GM18508 (cell line): ENCODE results near the gene CSRNP3.
"Not testable (repeated sequence)": the region's sequence is repeated elsewhere in the genome, so short reads cannot be mapped to it uniquely, and the experiment has no call there.

Experiments
- ATAC-seq: cut with Tn5 transposase; IDR thresholded peaks from one replicate; pipeline ENCODE4 v1.9.1; 2021; ENCODE audit warnings: moderate number of reproducible peaks; ENCODE audit not compliant: insufficient read depth, unreplicated experiment

The CSRNP3 gene

GRCh38 chr2:165666073-165666472 lies 196.6 kb downstream of the CSRNP3 start:
- not testable (repeated sequence) for ATAC-seq

- ATAC-seq: no peak
Observed at GRCh38 chr2:165666605-165667004, 197.1 kb downstream of the CSRNP3 start.

- ATAC-seq: no peak
Observed at GRCh38 chr2:165667375-165667774, 197.9 kb downstream of the CSRNP3 start.

DNA sequence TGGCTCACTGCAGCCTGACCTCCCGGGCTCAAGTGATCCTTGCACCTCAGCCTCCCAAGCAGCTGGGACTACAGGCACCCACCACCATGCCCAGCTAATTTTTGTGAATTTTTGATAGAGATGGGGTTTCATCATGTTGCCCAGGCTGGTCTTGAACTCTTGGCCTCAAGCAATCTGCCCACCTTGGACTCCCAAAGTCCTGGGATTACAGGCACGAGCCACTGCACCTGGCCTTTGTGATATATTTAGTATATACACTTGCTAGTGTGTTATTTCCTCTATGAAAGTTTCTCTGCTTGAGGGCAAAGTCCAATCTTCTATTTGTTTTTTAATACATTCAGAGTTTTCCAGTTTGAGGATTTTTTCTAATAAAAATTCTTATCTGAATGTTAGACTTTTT lies 205.3 kb downstream of the CSRNP3 start:
- no peak for ATAC-seq

- no peak for ATAC-seq
Observed at GRCh38 chr2:165675551-165675968, 206.1 kb downstream of the CSRNP3 start.

GRCh38 chr2:165678882-165679281 lies 209.4 kb downstream of the CSRNP3 start:
- ATAC-seq: no peak

DNA sequence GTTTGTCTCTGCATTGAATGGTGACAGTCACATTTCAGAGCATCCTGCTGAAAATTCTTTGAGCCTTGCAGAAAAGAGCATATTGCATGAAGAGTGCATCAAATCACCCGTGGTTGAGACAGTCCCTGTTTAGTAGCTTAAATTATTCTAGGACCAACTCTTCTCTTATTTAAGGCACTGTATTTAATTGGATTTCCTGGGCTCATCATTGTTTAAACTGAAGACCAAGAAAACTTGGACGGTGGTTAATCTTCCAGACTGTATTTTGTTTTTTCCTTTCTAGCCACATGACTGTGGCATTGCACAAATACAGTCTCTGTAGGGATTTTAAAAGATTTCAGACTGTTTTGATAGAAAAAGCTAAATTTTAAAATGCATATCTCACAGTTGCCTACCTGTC lies 210.1 kb downstream of the CSRNP3 start:
- no peak for ATAC-seq

DNA sequence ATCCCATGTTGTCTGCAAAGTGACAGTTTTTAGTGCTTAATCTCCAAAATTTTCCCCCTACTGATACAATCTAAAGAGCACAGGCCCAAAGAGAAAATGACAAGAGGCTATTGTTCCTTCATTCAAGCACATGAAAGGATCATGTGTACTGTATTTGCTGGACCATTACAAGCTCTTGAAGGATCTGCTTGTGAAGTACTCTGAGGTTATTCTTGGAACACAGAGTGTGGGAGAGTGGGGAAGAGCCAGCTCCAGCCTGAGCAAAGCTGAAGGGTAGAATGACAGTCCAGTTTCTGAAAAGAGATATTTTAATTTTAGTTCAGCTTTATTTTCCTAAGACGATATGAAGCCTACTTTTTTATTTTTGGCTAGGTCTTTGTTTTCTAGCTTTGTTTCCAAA lies 212.3 kb downstream of the CSRNP3 start:
- ATAC-seq: no peak

DNA sequence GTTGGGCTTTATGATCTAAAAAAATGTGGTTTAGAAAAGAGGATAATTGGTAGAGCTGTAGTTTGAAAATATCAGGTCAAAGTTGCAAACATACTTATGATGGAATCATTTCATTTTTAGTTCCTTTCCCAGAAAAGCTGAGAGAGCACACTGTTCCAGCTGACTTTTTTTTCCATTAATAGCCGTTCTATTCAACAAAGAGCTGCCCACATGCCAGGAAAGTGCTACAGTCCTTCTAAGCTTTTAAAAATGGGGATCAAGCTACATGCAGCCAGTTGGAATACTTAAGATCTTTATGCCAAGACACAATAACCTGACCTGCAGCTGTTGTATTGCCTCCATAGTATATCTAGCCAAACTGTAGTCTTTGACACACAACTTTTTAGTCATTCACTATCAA lies 213.0 kb downstream of the CSRNP3 start:
- no peak for ATAC-seq

- ATAC-seq: no peak
Observed at GRCh38 chr2:165686800-165687199, 217.3 kb downstream of the CSRNP3 start.

- ATAC-seq: no peak
Observed at GRCh38 chr2:165687426-165688002, 218.0 kb downstream of the CSRNP3 start.

DNA sequence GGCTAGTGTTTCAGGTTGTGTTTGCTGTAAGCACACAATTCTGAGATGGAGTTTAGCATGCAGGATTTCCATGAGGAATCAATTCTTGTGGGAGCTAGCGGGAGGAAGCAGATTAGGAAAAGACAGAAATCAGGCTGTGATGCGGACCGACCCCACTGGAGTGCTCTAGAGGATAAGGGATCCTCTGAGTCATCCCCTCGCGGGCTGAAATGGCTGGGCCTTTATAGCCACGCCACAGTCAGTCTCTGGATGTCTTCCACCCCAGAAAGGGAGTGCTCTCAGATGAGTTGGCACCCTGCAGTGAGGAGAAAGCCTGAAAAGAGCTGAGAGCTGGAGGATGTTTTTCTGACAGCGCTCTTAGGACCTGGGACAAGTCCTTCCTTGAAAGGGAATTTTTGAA lies 222.1 kb downstream of the CSRNP3 start:
- no peak for ATAC-seq

GRCh38 chr2:165692906-165693305 lies 223.4 kb downstream of the CSRNP3 start:
- no peak for ATAC-seq

DNA sequence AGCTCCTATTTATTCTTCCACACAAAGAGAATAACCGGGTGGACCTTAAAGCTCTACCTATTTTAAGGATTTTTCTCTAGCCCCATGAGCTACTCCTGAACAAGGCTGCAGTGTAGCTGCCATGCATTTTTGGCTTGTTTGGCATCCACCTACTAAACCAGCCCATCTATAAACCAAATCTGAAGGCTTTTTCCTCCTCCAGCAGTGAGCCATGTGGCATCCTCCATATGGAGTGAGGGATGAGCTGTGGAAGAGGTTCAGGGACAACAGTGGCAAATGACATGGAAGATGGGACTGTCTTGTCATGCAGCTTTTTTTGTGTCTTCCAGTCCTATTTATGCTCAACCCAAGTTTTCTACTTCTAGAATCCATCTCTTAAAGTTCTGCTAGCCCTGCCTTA lies 224.3 kb downstream of the CSRNP3 start:
- ATAC-seq: no peak

DNA sequence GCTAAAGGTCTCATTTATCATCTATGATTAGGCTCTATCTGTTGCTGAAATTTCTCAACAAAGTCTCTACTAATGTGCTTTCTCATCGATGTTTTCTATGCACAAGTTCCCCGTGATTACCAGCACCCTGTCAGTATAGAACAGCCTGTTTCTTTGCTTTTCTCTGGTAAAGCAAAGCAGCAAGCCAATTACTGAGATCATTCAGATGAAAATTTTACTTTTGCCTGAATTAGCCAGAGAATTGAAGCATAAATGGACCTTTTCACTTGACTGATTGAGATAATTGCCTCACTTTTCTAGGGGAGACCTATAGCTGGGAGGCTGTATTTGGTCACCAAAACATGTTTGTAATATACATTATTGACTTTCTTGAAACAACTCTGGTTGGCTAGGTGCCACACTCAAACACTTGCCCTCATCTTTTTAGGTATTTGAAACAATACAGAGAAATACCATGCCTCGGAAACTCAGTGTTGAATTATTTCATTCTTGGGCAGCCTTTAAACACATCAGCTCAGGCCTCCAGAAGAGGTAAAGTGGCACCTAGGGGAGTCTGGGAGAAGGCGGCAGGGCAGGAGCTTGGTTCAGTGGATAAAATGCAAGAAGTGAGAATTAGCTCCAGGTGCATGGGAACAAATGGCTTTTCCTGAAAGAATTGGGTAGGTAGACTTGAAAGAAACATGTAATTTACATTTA lies 228.4 kb downstream of the CSRNP3 start:
- no peak for ATAC-seq

DNA sequence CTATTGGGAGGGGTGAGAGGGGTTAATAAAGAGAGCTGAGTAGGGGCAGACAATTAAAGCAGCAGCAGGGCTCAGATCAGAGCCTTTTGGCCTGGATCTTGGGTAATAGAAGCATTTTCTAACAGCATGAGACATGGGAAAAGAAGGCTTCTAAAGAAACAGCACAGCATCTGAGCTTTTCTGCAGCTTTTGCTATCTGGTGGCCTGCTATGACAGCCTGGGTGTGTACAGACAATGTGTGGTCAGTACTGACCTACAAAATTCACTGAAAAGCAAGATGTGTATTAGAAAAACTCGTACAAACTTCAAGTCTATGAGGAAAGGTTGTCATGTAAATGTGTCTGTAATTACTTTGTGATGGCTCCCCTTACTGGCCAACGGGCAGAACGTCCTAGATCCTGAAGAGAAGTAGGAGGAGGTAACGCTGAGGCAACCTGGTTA lies 229.0 kb downstream of the CSRNP3 start:
- ATAC-seq: peak; percentile 69

DNA sequence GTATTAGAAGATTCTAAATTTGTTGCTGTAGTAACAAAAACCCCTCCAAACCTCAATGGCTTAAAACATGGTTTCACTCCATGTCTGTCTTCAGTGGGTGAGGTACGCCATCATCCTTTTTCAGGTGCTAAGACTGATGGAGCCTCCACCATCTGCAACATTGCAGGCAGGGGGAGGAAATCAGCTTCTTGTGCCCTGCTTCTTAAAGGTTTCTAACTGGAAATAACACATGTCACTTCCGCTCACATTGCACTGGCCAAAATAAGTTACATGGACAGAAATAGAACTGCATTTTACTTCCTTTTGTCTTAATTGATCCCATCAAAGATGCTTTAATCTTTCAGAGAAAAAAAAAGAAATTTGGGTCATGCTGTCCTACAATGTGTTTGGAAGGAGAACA lies 230.4 kb downstream of the CSRNP3 start:
- ATAC-seq: no peak

DNA sequence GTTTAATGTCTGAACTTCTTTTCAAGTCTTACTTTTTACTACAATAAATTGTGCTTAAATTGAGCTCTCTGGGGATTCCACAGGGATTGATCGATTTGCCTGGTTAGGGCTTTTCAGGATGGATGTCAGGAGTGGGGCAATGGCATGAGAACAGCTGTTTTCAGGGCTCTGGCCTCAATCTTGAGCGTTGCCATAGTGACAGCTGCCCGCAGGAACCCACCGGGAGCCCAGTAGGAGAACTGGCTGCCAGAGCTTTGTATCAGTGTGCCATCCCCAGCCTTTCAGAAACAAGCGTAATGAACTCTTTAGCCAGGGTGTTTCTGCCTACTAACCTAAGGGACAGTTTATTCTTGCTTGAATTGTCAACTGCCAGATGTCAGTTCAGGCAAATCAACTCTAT lies 231.0 kb downstream of the CSRNP3 start:
- ATAC-seq: no peak

DNA sequence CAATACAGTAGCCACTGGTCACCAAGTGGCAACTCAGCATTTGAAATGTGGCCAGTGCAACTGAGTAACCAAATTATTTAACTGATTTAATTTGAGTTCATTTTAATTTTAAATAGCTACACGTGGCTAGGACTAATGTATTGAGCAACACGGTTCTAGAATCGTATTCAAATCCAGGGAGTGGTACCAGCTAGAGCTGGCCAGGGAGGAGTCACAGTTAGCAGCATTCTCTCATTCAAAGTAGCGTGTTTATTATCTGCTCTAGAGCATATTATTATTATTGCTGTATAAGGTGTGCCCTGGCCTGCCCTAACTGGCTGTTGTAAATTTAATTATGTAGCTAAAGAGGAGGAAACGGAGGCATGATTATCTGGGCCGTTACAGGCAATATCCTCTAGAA lies 231.6 kb downstream of the CSRNP3 start:
- ATAC-seq: no peak

GRCh38 chr2:165706960-165707487 lies 237.5 kb downstream of the CSRNP3 start:
- ATAC-seq: no peak

DNA sequence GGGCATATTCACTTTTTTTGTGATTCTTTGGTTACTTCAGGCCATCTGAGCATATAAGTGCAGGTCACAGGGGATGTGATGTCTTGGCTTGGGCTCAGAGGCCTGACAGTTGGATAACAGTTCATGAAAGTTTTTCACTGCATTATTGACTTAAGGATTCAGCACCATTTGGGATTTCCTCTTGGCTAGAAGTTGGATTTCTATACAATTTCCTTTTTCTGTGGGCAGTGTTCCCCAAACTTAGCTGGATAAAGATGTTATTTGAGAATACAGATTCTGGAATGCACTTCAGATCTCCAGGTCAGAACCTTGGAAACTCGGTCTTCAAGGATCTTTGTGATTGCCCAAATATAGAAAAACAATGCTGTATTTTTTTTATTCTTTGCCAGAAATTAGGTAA lies 246.6 kb downstream of the CSRNP3 start:
- ATAC-seq: no peak

GRCh38 chr2:165718610-165719210 lies 249.2 kb downstream of the CSRNP3 start:
- no peak for ATAC-seq
